Measurements from ENCODE around the gene CFAP61.

GRCh38 chr20:20404633-20405032 is 352.3 kb downstream of the CFAP61 start:
- TF ChIP-seq CTCF (IDR thresholded peaks at IDR 0.05; ENCODE audit: insufficient read depth, low read length, poor library complexity, severe bottlenecking) (no peak), EZH2phosphoT487 (conservative IDR thresholded peaks at IDR 0.05; ENCODE audit: low read length) (no peak)
